ENCODE results near the gene MAP1S.

Gene MAP1S

GRCh38 chr19:17695198-17695597 is 24.1 kb upstream of the MAP1S start:
- no peaks in the 10 kb centered on the region for H3K9me3 ChIP-seq
- H3K36me3 ChIP-seq, result no peaks in the 10 kb centered on the region
- H3K4me3 ChIP-seq, result no peak overlapping the region
- H3K4me1 ChIP-seq, result no peaks in the 10 kb centered on the region
- no peak for DNase-seq
- H3K27ac ChIP-seq, result no peak overlapping the region
- no peak for TF ChIP-seq CTCF (IDR thresholded peaks at IDR 0.05)
- peaks cover 0 to 47% of the 10 kb centered on the region in 2 donors for H3K27me3 ChIP-seq
- intact Hi-C loops (cut with DNase I; ENCODE audit: low total_unique reads), result no loop called here

GRCh38 chr19:17703824-17704463 is 15.3 kb upstream of the MAP1S start:
- Histone ChIP-seq H3K4me1 (no peaks in the 10 kb centered on the region), H3K4me3 (no peak overlapping the region), H3K9me3 (no peaks in the 10 kb centered on the region), H3K27me3 (peaks cover 0 to 38% of the 10 kb centered on the region in 2 donors), H3K36me3 (no peaks in the 10 kb centered on the region), H3K27ac (no peak overlapping the region)
- intact Hi-C loops (cut with DNase I; ENCODE audit: low total_unique reads), result no loop called here
- peak; percentile 67 to 71 for TF ChIP-seq CTCF (IDR thresholded peaks at IDR 0.05)
- DNase-seq, result peak in 1 of 2 donors; percentile 44

GRCh38 chr19:17706750-17707181 is 12.5 kb upstream of the MAP1S start:
- H3K4me1 ChIP-seq, result no peaks in the 10 kb centered on the region
- TF ChIP-seq CTCF (IDR thresholded peaks at IDR 0.05), result no peak
- intact Hi-C loops (cut with DNase I; ENCODE audit: low total_unique reads), result no loop called here
- H3K27me3 ChIP-seq, result peaks cover 0 to 18% of the 10 kb centered on the region in 2 donors
- H3K4me3 ChIP-seq, result no peak overlapping the region
- no peak for DNase-seq
- no peak overlapping the region for H3K27ac ChIP-seq
- H3K9me3 ChIP-seq, result no peaks in the 10 kb centered on the region
- H3K36me3 ChIP-seq, result no peaks in the 10 kb centered on the region

- TF ChIP-seq CTCF (IDR thresholded peaks at IDR 0.05), result no peak
- no peaks in the 10 kb centered on the region for H3K9me3 ChIP-seq
- no peak for DNase-seq
- H3K27me3 ChIP-seq, result peaks cover 0 to 4% of the 10 kb centered on the region in 2 donors
- H3K4me1 ChIP-seq, result peaks cover 0 to 3% (median 1%) of the 10 kb centered on the region in 4 donors
- H3K27ac ChIP-seq, result no peak overlapping the region
- no peak overlapping the region for H3K4me3 ChIP-seq
- H3K36me3 ChIP-seq, result no peaks in the 10 kb centered on the region
- intact Hi-C loops (cut with DNase I; ENCODE audit: low total_unique reads), result no loop called here
Measured at GRCh38 chr19:17711851-17712250, 7.4 kb upstream of the MAP1S start.

- TF ChIP-seq CTCF (IDR thresholded peaks at IDR 0.05), result no peak
- Histone ChIP-seq H3K4me1 (peaks cover 0 to 43% (median 32%) of the 10 kb centered on the region in 4 donors), H3K27ac (peak overlapping the region in 1 of 2 donors; percentile 71), H3K27me3 (no peaks in the 10 kb centered on the region), H3K9me3 (no peaks in the 10 kb centered on the region), H3K36me3 (peaks cover 0 to under 1% (median 0%) of the 10 kb centered on the region in 3 donors), H3K4me3 (no peak overlapping the region)
- DNase-seq, result no peak
- intact Hi-C loops (cut with DNase I; ENCODE audit: low total_unique reads), result loop anchor here (5.0 kb wide), 1 partner anchor 34 kb away; no protein-coding TSS in a partner anchor
Measured at GRCh38 chr19:17716309-17716929, 2.9 kb upstream of the MAP1S start.
